Ishikawa (cell line): ENCODE measurements around the gene HMX3.

Experiments
- CEBPB ChIP-seq: IDR thresholded peaks from 2 replicates; pipeline ENCODE4 v1.6.1; 2012
- CREB1 ChIP-seq: IDR thresholded peaks from 2 replicates; pipeline ENCODE4 v1.6.1; 2012; ENCODE audit warnings: low read depth
- EGR1 ChIP-seq: IDR thresholded peaks from 2 replicates; pipeline ENCODE4 v1.6.1; 2012
- EP300 ChIP-seq: IDR thresholded peaks from 2 replicates; pipeline ENCODE4 v1.6.1; 2012; ENCODE audit warnings: borderline replicate concordance
- FOXM1 ChIP-seq: IDR thresholded peaks from 2 replicates; pipeline ENCODE4 v1.6.1; 2012; ENCODE audit warnings: low read depth, borderline replicate concordance
- MAX ChIP-seq: IDR thresholded peaks from 2 replicates; pipeline ENCODE4 v1.6.1; 2012
- NFIC ChIP-seq: IDR thresholded peaks from 2 replicates; pipeline ENCODE4 v1.6.1; 2012
- RAD21 ChIP-seq: IDR thresholded peaks from 2 replicates; pipeline ENCODE4 v1.6.1; 2012; ENCODE audit warnings: low read depth
- TAF1 ChIP-seq: IDR thresholded peaks from 2 replicates; pipeline ENCODE4 v1.6.1; 2012; ENCODE audit warnings: low read depth, mild to moderate bottlenecking
- TCF12 ChIP-seq: IDR thresholded peaks from 2 replicates; pipeline ENCODE4 v1.6.1; 2012; ENCODE audit warnings: low read depth
- TEAD4 ChIP-seq: IDR thresholded peaks from 2 replicates; pipeline ENCODE4 v1.6.1; 2012
- USF1 ChIP-seq: IDR thresholded peaks from 2 replicates; pipeline ENCODE4 v1.6.1; 2012
- YY1 ChIP-seq: IDR thresholded peaks from 2 replicates; pipeline ENCODE4 v1.6.1; 2012; ENCODE audit warnings: low read depth
- ZBTB7A ChIP-seq: IDR thresholded peaks from 2 replicates; pipeline ENCODE4 v1.6.1; 2012; ENCODE audit warnings: low read depth
- TF ChIP-seq, protein P1 (sequence below): IDR thresholded peaks from 2 replicates; pipeline ENCODE4 v1.6.1; 2012; ENCODE audit warnings: low read depth, mild to moderate bottlenecking

Gene HMX3

DNA sequence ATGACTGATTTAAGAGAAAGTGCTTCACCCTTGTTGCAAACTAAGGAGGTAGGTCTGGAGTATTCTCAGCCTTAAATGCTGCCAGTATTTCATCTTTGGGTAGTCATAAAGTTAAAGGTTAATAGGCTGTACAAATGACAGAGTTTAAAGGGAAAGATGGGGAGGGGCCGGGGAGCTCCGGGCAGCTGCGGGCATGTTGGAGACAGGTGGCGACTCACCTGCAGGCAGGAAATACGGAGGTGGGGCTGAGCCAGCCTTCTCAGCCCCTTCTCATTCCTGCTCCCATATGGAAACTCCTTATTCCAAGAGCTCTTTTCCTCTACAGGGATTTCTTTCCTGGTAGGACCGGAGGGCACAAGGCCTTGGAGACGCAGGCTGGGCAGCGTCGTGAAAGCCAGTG, 31.8 kb upstream of the HMX3 start:
- TF ChIP-seq YY1 (no peak), ZBTB7A (no peak), FOXM1 (no peak), EP300 (no peak), RAD21 (no peak), TAF1 (no peak), CREB1 (no peak), TCF12 (no peak), MAX (no peak), EGR1 (no peak), TEAD4 (no peak), USF1 (no peak), CEBPB (no peak), NFIC (no peak)

GRCh38 chr10:123109466-123109865, 26.3 kb upstream of the HMX3 start:
- TF ChIP-seq RAD21 (no peak), NFIC (no peak)
- TF ChIP-seq, protein P1, sequence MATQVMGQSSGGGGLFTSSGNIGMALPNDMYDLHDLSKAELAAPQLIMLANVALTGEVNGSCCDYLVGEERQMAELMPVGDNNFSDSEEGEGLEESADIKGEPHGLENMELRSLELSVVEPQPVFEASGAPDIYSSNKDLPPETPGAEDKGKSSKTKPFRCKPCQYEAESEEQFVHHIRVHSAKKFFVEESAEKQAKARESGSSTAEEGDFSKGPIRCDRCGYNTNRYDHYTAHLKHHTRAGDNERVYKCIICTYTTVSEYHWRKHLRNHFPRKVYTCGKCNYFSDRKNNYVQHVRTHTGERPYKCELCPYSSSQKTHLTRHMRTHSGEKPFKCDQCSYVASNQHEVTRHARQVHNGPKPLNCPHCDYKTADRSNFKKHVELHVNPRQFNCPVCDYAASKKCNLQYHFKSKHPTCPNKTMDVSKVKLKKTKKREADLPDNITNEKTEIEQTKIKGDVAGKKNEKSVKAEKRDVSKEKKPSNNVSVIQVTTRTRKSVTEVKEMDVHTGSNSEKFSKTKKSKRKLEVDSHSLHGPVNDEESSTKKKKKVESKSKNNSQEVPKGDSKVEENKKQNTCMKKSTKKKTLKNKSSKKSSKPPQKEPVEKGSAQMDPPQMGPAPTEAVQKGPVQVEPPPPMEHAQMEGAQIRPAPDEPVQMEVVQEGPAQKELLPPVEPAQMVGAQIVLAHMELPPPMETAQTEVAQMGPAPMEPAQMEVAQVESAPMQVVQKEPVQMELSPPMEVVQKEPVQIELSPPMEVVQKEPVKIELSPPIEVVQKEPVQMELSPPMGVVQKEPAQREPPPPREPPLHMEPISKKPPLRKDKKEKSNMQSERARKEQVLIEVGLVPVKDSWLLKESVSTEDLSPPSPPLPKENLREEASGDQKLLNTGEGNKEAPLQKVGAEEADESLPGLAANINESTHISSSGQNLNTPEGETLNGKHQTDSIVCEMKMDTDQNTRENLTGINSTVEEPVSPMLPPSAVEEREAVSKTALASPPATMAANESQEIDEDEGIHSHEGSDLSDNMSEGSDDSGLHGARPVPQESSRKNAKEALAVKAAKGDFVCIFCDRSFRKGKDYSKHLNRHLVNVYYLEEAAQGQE = no peak

- TF ChIP-seq, protein P1 = no peak
- TF ChIP-seq NFIC = no peak
- TF ChIP-seq MAX = no peak
- no peak for TF ChIP-seq RAD21
- TF ChIP-seq USF1 = no peak
- TF ChIP-seq CREB1 = no peak
- no peak for TF ChIP-seq CEBPB
- TF ChIP-seq EP300 = no peak
- no peak for TF ChIP-seq FOXM1
- no peak for TF ChIP-seq ZBTB7A
- no peak for TF ChIP-seq EGR1
- no peak for TF ChIP-seq YY1
- TF ChIP-seq TCF12 = no peak
- no peak for TF ChIP-seq TEAD4
- TF ChIP-seq TAF1 = no peak
Observed at GRCh38 chr10:123117644-123118417, 17.9 kb upstream of the HMX3 start.

- TF ChIP-seq MAX (no peak), YY1 (no peak), EP300 (no peak), TCF12 (no peak), TEAD4 (no peak), TAF1 (no peak), EGR1 (no peak), NFIC (no peak), FOXM1 (no peak), RAD21 (no peak), CEBPB (no peak), CREB1 (no peak), ZBTB7A (no peak)
Observed at GRCh38 chr10:123119081-123119480, 16.7 kb upstream of the HMX3 start.

- TF ChIP-seq TAF1 (no peak), EP300 (no peak), USF1 (no peak), CEBPB (no peak), TEAD4 (no peak), MAX (no peak), YY1 (no peak), ZBTB7A (no peak), EGR1 (no peak), TCF12 (no peak), NFIC (no peak), FOXM1 (no peak), CREB1 (no peak), RAD21 (no peak)
- TF ChIP-seq, protein P1 = no peak
Observed at GRCh38 chr10:123126246-123126645, 9.5 kb upstream of the HMX3 start.
